ENCODE data around the gene CAP2. TPM values are rescaled to one million over a fixed set of nuclear protein-coding genes. Genes with fewer than 3 reads are reported as not detected.
"Not testable (repeated sequence)": the region's sequence is repeated elsewhere in the genome, so short reads cannot be mapped to it uniquely, and the experiment has no call there.

CAP2 gene
- total RNA-seq, 1 experiment from 2014 or later = not detected

DNA sequence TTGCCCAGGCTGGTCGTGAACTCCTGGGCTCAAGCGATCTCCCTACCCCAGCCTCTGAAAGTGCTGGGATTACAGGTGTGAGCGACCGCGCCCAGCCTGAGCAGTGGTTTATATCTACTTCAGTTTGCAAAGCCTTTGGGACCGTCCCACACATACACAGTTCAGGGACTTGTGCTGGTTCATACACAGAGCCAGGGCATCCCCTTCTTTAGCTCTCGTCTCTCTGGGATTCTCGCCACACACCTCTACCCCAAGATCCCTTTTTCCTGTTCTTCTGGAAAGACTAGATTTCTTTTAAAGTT, 12.5 kb downstream of the CAP2 start:
- no peaks in the 10 kb centered on the region for H3K79me2 ChIP-seq (ENCODE audit: low read length)
- H3K9me2 ChIP-seq (replicated peaks; ENCODE audit: insufficient read depth, low read length) = no peaks in the 10 kb centered on the region
- H3K4me2 ChIP-seq (ENCODE audit: low read depth, low read length, poor library complexity, severe bottlenecking) = no peak overlapping the region
- no peaks in the 10 kb centered on the region for H3K4me1 ChIP-seq (ENCODE audit: low read length)
- H3K36me3 ChIP-seq (ENCODE audit: insufficient read depth, low read length) = no peaks in the 10 kb centered on the region
- no peaks in the 10 kb centered on the region for H4K20me1 ChIP-seq (ENCODE audit: insufficient read depth, low read depth, low read length)
- H3K27ac ChIP-seq (ENCODE audit: low read length) = no peak overlapping the region
- no peaks in the 10 kb centered on the region for H3K27me3 ChIP-seq (ENCODE audit: low read length)
- no peaks in the 10 kb centered on the region for H3K9me3 ChIP-seq (ENCODE audit: low read length)
- no peak overlapping the region for H3K4me3 ChIP-seq (ENCODE audit: low read length)
- DNase-seq = no peak
- H2AFZ ChIP-seq (ENCODE audit: low read length) = no peak overlapping the region
- no peak overlapping the region for H3K9ac ChIP-seq (ENCODE audit: low read length)

DNA sequence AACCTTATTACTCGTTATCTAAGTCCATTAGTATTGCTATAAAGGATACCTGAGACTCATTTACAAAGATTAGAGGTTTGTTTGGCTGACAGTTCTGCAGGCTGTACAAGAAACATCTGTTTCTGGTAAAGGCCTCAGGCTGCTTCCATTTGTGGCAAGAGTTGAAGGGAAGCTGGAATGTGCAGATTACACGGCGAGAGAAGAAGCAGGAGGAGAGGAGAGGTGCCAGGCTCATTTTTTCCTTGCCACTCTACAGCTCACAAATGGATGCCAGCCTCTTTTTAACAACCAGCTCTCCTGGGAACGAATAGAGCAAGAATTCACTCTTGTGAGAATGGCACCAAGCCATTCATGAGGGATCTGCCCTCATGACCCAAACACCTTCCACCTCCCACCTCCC, 14.7 kb downstream of the CAP2 start:
- no peak overlapping the region for H2AFZ ChIP-seq (ENCODE audit: low read length)
- no peak overlapping the region for H3K4me2 ChIP-seq (ENCODE audit: low read depth, low read length, poor library complexity, severe bottlenecking)
- no peaks in the 10 kb centered on the region for H4K20me1 ChIP-seq (ENCODE audit: insufficient read depth, low read depth, low read length)
- H3K36me3 ChIP-seq (ENCODE audit: insufficient read depth, low read length) = no peaks in the 10 kb centered on the region
- no peaks in the 10 kb centered on the region for H3K79me2 ChIP-seq (ENCODE audit: low read length)
- DNase-seq = no peak
- no peak overlapping the region for H3K9ac ChIP-seq (ENCODE audit: low read length)
- H3K27ac ChIP-seq (ENCODE audit: low read length) = no peak overlapping the region
- no peaks in the 10 kb centered on the region for H3K9me3 ChIP-seq (ENCODE audit: low read length)
- no peaks in the 10 kb centered on the region for H3K27me3 ChIP-seq (ENCODE audit: low read length)
- H3K4me1 ChIP-seq (ENCODE audit: low read length) = no peaks in the 10 kb centered on the region
- H3K4me3 ChIP-seq (ENCODE audit: low read length) = no peak overlapping the region
- H3K9me2 ChIP-seq (replicated peaks; ENCODE audit: insufficient read depth, low read length) = no peaks in the 10 kb centered on the region

DNA sequence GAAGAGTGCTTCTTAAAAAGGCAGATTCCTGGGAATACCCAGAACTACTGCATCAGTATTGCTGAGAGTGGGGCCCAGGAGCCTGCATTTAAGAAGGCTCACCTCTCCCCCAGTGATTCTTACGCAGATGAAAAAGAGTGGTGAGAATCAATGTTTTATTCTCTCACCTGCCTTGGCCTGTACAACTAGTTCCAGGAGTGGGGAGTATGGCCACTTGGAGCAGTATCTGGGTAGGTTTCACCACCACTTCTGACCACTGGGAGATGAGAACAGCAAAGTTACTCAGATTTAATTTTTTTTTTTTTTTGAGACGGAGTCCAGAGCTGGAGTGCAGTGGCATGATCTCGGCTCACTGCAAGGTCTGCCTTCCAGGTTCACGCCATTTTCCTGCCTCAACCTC, 16.9 kb downstream of the CAP2 start:
- no peak overlapping the region for H3K4me3 ChIP-seq (ENCODE audit: low read length)
- no peak for DNase-seq
- H3K9me2 ChIP-seq (replicated peaks; ENCODE audit: insufficient read depth, low read length) = no peaks in the 10 kb centered on the region
- H3K27ac ChIP-seq (ENCODE audit: low read length) = no peak overlapping the region
- H3K9me3 ChIP-seq (ENCODE audit: low read length) = no peaks in the 10 kb centered on the region
- no peaks in the 10 kb centered on the region for H3K4me1 ChIP-seq (ENCODE audit: low read length)
- no peaks in the 10 kb centered on the region for H3K36me3 ChIP-seq (ENCODE audit: insufficient read depth, low read length)
- no peaks in the 10 kb centered on the region for H3K27me3 ChIP-seq (ENCODE audit: low read length)
- H4K20me1 ChIP-seq (ENCODE audit: insufficient read depth, low read depth, low read length) = no peaks in the 10 kb centered on the region
- H3K79me2 ChIP-seq (ENCODE audit: low read length) = no peaks in the 10 kb centered on the region
- no peak overlapping the region for H2AFZ ChIP-seq (ENCODE audit: low read length)
- no peak overlapping the region for H3K9ac ChIP-seq (ENCODE audit: low read length)
- no peak overlapping the region for H3K4me2 ChIP-seq (ENCODE audit: low read depth, low read length, poor library complexity, severe bottlenecking)

DNA sequence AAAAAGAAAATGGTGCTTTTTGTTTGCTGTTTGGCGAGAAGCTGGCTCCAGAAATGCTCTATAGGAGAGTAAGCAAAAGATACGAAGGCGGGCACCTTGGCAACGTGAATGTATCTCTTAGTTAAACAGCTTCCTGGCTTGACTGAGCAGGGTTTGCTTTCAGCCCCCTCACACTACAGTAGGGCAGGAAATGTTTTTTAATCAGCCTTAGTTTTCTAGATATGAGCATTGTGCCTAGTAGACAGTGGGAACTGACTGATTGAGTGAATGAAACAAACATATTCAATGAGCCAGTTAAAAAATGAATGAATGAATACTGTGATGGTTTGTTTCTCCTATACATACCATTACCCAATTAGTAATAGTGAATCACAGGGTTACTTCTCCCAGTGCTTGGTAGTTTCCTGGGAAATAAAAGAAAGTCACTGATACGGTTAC, 19.9 kb downstream of the CAP2 start:
- H3K27ac ChIP-seq (ENCODE audit: low read length) = no peak overlapping the region
- no peaks in the 10 kb centered on the region for H3K79me2 ChIP-seq (ENCODE audit: low read length)
- no peaks in the 10 kb centered on the region for H3K9me2 ChIP-seq (replicated peaks; ENCODE audit: insufficient read depth, low read length)
- H4K20me1 ChIP-seq (ENCODE audit: insufficient read depth, low read depth, low read length) = no peaks in the 10 kb centered on the region
- no peaks in the 10 kb centered on the region for H3K9me3 ChIP-seq (ENCODE audit: low read length)
- no peak overlapping the region for H2AFZ ChIP-seq (ENCODE audit: low read length)
- H3K4me3 ChIP-seq (ENCODE audit: low read length) = no peak overlapping the region
- no peaks in the 10 kb centered on the region for H3K36me3 ChIP-seq (ENCODE audit: insufficient read depth, low read length)
- H3K4me2 ChIP-seq (ENCODE audit: low read depth, low read length, poor library complexity, severe bottlenecking) = no peak overlapping the region
- DNase-seq = no peak
- no peak overlapping the region for H3K9ac ChIP-seq (ENCODE audit: low read length)
- no peaks in the 10 kb centered on the region for H3K4me1 ChIP-seq (ENCODE audit: low read length)
- no peaks in the 10 kb centered on the region for H3K27me3 ChIP-seq (ENCODE audit: low read length)

DNA sequence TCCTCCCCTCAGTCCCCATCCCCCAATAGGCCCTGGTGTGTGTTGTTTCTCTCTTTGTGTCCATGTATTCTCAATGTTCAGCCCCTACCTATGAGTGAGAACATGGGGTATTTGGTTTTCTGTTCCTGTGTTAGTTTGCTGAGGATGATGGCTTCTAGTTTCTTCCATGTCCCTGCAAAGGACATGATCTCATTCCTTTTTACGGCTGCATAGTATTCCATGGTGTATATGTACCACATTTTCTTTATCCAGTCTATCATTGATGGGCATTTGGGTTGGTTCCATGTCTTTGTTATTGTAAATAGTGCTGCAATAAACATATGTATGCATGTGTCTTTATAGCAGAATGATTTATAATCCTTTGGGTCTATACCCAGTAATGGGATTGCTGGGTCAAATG, 21.0 kb downstream of the CAP2 start:
- not testable (repeated sequence) for H3K4me3 ChIP-seq (ENCODE audit: low read length); H3K27ac ChIP-seq (ENCODE audit: low read length); H3K79me2 ChIP-seq (ENCODE audit: low read length); H3K9me3 ChIP-seq (ENCODE audit: low read length); H3K36me3 ChIP-seq (ENCODE audit: insufficient read depth, low read length); DNase-seq; H3K9ac ChIP-seq (ENCODE audit: low read length); H3K9me2 ChIP-seq (replicated peaks; ENCODE audit: insufficient read depth, low read length); H3K4me1 ChIP-seq (ENCODE audit: low read length); H4K20me1 ChIP-seq (ENCODE audit: insufficient read depth, low read depth, low read length); H3K4me2 ChIP-seq (ENCODE audit: low read depth, low read length, poor library complexity, severe bottlenecking); H2AFZ ChIP-seq (ENCODE audit: low read length); H3K27me3 ChIP-seq (ENCODE audit: low read length)

DNA sequence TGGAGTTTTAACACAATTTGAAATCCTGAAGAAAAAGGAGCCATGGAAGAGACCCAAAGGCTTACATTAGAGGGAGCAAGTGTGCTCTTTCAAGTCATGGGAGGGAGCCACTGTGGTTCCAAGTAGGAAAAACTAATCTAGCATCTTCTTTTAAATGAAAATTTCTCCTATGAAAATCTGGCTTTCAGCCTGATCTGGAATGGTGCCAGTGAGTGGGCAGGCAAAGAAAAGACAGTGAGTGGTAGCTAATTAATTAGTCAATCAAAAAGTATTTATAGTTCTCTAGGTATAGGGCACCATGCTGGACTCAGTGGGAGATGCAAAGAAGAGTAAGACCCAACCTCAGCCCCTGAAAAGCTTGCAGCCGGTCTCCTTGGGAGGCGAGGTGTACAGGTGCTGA, 21.9 kb downstream of the CAP2 start:
- Histone ChIP-seq H2AFZ (ENCODE audit: low read length) (no peak overlapping the region), H3K4me2 (ENCODE audit: low read depth, low read length, poor library complexity, severe bottlenecking) (no peak overlapping the region), H4K20me1 (ENCODE audit: insufficient read depth, low read depth, low read length) (no peaks in the 10 kb centered on the region), H3K9me2 (replicated peaks; ENCODE audit: insufficient read depth, low read length) (no peaks in the 10 kb centered on the region), H3K9me3 (ENCODE audit: low read length) (no peaks in the 10 kb centered on the region), H3K36me3 (ENCODE audit: insufficient read depth, low read length) (no peaks in the 10 kb centered on the region), H3K27me3 (ENCODE audit: low read length) (no peaks in the 10 kb centered on the region), H3K4me1 (ENCODE audit: low read length) (no peaks in the 10 kb centered on the region), H3K27ac (ENCODE audit: low read length) (no peak overlapping the region), H3K4me3 (ENCODE audit: low read length) (no peak overlapping the region), H3K79me2 (ENCODE audit: low read length) (no peaks in the 10 kb centered on the region), H3K9ac (ENCODE audit: low read length) (no peak overlapping the region)
- no peak for DNase-seq

DNA sequence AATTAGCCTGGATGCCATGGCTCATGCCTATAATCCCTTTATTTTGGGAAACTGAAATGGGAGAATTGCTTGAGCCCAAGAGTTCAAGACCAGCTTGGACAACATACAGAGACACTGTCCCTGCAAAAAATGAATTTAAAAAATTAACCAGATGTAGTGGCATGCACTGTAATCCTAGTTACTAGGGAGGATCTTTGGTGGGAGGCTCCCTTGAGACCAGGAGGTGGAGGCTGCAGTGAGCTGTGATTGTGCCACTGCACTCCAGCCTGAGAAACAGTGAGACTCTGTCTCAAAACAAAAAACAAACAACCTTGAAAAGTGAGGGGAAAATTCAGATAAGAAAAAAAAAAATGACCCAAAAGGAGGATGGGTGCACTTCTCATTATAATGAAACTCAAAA, 23.4 kb downstream of the CAP2 start:
- H3K36me3 ChIP-seq (ENCODE audit: insufficient read depth, low read length) = no peaks in the 10 kb centered on the region
- H3K79me2 ChIP-seq (ENCODE audit: low read length) = no peaks in the 10 kb centered on the region
- no peak overlapping the region for H3K4me2 ChIP-seq (ENCODE audit: low read depth, low read length, poor library complexity, severe bottlenecking)
- no peak overlapping the region for H3K9ac ChIP-seq (ENCODE audit: low read length)
- H3K9me3 ChIP-seq (ENCODE audit: low read length) = no peaks in the 10 kb centered on the region
- H3K4me3 ChIP-seq (ENCODE audit: low read length) = no peak overlapping the region
- no peaks in the 10 kb centered on the region for H3K9me2 ChIP-seq (replicated peaks; ENCODE audit: insufficient read depth, low read length)
- no peak overlapping the region for H2AFZ ChIP-seq (ENCODE audit: low read length)
- no peaks in the 10 kb centered on the region for H4K20me1 ChIP-seq (ENCODE audit: insufficient read depth, low read depth, low read length)
- H3K4me1 ChIP-seq (ENCODE audit: low read length) = no peaks in the 10 kb centered on the region
- H3K27ac ChIP-seq (ENCODE audit: low read length) = no peak overlapping the region
- DNase-seq = no peak
- no peaks in the 10 kb centered on the region for H3K27me3 ChIP-seq (ENCODE audit: low read length)

DNA sequence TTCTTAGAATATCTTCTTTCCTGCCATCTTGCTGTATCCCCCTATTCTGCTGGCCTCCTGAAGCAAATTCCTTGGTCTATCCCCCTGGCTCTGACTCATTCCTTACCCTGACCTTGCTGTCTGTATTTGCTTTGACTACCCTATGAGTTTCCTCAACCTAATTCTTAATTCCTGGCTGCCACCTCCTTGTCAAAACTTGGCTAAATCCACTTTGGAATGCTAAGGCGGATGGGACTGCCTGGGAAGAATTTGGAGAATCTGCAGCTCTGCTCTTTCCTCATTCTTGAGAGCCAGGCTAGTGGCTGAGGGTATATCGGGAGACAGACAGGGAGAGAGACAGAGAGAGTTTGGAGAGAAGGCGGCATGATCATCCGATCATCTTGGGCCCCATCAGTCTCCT, 24.4 kb downstream of the CAP2 start:
- no peak overlapping the region for H3K27ac ChIP-seq (ENCODE audit: low read length)
- no peak overlapping the region for H3K4me3 ChIP-seq (ENCODE audit: low read length)
- no peak for DNase-seq
- no peaks in the 10 kb centered on the region for H3K36me3 ChIP-seq (ENCODE audit: insufficient read depth, low read length)
- no peak overlapping the region for H3K4me2 ChIP-seq (ENCODE audit: low read depth, low read length, poor library complexity, severe bottlenecking)
- H3K9me2 ChIP-seq (replicated peaks; ENCODE audit: insufficient read depth, low read length) = no peaks in the 10 kb centered on the region
- H3K4me1 ChIP-seq (ENCODE audit: low read length) = no peaks in the 10 kb centered on the region
- no peak overlapping the region for H3K9ac ChIP-seq (ENCODE audit: low read length)
- H3K9me3 ChIP-seq (ENCODE audit: low read length) = no peaks in the 10 kb centered on the region
- H3K27me3 ChIP-seq (ENCODE audit: low read length) = no peaks in the 10 kb centered on the region
- H4K20me1 ChIP-seq (ENCODE audit: insufficient read depth, low read depth, low read length) = no peaks in the 10 kb centered on the region
- H3K79me2 ChIP-seq (ENCODE audit: low read length) = no peaks in the 10 kb centered on the region
- H2AFZ ChIP-seq (ENCODE audit: low read length) = no peak overlapping the region
